Measurements from ENCODE around the gene NKIRAS1. TPM values are rescaled to one million over a fixed set of nuclear protein-coding genes. Genes with fewer than 3 reads are reported as not detected.
"Not testable (repeated sequence)": the region's sequence is repeated elsewhere in the genome, so short reads cannot be mapped to it uniquely, and the experiment has no call there.

Gene NKIRAS1
- total RNA-seq, 1 donor from 2014 or later: 30.9 TPM

DNA sequence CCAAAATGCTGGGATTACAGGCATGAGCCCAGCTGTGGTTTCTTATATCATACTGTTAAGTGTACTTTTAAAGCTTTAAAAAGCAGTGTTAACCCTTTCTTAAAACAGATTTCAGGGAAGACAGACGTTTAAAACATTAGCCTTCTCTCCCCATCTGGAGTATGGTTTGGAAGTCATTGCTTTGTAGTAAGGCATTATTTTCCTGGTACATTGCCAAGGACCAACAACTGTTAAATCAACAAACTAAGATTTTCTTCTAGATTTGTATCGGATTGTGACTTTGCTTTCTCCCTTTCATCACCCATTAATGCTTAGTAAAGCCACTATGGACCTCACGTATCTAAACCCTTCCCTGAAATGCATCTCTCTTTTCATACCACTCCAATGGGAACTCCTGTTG, 60.5 kb downstream of the NKIRAS1 start:
- Histone ChIP-seq H2AFZ (replicated peaks) (no peak overlapping the region), H3F3A (ENCODE audit: low read depth) (peaks cover 6% of the 10 kb centered on the region), H3K9ac (no peak overlapping the region), H3K4me3 (no peak overlapping the region), H3K4me2 (peak overlapping the region; percentile 19), H3K79me2 (ENCODE audit: low read depth) (peaks cover 100% of the 10 kb centered on the region), H4K20me1 (ENCODE audit: low read depth) (peaks cover 74% of the 10 kb centered on the region), H3K27ac (no peak overlapping the region), H3K4me1 (peaks cover 14% of the 10 kb centered on the region), H3K27me3 (no peaks in the 10 kb centered on the region), H3K9me3 (ENCODE audit: low read depth) (no peaks in the 10 kb centered on the region), H3K36me3 (peaks cover 3% of the 10 kb centered on the region)
- Mint-ChIP-seq H3K36me3 (peaks cover 32% of the 10 kb centered on the region), H3K27ac (no peak overlapping the region), H3K9me3 (peaks cover 18% of the 10 kb centered on the region), H3K4me1 (peaks cover 9% of the 10 kb centered on the region), H3K27me3 (ENCODE audit: insufficient read depth, low read depth) (peaks cover 2% of the 10 kb centered on the region), H3K4me3 (no peak overlapping the region)
- no peak for DNase-seq (ENCODE audit: low spot score)
- TF ChIP-seq EZH2 (IDR thresholded peaks at IDR 0.05) (no peak), EZH2phosphoT487 (IDR thresholded peaks at IDR 0.05) (no peak)
- TF ChIP-seq, protein P1, sequence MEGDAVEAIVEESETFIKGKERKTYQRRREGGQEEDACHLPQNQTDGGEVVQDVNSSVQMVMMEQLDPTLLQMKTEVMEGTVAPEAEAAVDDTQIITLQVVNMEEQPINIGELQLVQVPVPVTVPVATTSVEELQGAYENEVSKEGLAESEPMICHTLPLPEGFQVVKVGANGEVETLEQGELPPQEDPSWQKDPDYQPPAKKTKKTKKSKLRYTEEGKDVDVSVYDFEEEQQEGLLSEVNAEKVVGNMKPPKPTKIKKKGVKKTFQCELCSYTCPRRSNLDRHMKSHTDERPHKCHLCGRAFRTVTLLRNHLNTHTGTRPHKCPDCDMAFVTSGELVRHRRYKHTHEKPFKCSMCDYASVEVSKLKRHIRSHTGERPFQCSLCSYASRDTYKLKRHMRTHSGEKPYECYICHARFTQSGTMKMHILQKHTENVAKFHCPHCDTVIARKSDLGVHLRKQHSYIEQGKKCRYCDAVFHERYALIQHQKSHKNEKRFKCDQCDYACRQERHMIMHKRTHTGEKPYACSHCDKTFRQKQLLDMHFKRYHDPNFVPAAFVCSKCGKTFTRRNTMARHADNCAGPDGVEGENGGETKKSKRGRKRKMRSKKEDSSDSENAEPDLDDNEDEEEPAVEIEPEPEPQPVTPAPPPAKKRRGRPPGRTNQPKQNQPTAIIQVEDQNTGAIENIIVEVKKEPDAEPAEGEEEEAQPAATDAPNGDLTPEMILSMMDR (IDR thresholded peaks at IDR 0.05): no peak

DNA sequence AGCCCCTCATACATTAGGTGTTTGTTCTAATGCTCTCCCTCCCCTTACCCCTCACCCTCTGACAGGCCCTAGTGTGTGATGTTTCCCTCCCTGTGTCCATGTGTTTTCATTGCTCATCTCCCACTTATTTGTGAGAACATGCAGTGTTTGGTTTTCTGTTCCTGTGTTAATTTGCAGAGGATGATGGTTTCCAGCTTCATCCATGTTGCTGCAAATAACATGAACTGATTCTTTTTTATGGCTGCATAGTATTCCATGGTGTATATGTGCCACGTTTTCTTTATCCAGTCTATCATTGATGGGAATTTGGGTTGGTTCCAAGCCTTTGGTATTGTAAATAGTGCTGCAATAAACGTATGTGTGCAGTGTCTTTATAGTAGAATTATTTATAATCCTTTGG, 67.3 kb downstream of the NKIRAS1 start:
- not testable (repeated sequence) for H3K27ac ChIP-seq; H3K4me3 Mint-ChIP-seq; H3K27me3 ChIP-seq; H3K4me3 ChIP-seq; H2AFZ ChIP-seq (replicated peaks); H3F3A ChIP-seq (ENCODE audit: low read depth); H3K4me1 Mint-ChIP-seq; H3K27me3 Mint-ChIP-seq (ENCODE audit: insufficient read depth, low read depth); DNase-seq (ENCODE audit: low spot score); H3K4me1 ChIP-seq; H3K27ac Mint-ChIP-seq; H3K4me2 ChIP-seq; H3K9ac ChIP-seq; H3K9me3 ChIP-seq (ENCODE audit: low read depth)
- H3K9me3 Mint-ChIP-seq: peaks cover 22% of the 10 kb centered on the region
- Histone ChIP-seq H4K20me1 (ENCODE audit: low read depth) (peaks cover 30% of the 10 kb centered on the region), H3K79me2 (ENCODE audit: low read depth) (peaks cover 100% of the 10 kb centered on the region), H3K36me3 (peaks cover 15% of the 10 kb centered on the region)
- H3K36me3 Mint-ChIP-seq: peaks cover 36% of the 10 kb centered on the region

DNA sequence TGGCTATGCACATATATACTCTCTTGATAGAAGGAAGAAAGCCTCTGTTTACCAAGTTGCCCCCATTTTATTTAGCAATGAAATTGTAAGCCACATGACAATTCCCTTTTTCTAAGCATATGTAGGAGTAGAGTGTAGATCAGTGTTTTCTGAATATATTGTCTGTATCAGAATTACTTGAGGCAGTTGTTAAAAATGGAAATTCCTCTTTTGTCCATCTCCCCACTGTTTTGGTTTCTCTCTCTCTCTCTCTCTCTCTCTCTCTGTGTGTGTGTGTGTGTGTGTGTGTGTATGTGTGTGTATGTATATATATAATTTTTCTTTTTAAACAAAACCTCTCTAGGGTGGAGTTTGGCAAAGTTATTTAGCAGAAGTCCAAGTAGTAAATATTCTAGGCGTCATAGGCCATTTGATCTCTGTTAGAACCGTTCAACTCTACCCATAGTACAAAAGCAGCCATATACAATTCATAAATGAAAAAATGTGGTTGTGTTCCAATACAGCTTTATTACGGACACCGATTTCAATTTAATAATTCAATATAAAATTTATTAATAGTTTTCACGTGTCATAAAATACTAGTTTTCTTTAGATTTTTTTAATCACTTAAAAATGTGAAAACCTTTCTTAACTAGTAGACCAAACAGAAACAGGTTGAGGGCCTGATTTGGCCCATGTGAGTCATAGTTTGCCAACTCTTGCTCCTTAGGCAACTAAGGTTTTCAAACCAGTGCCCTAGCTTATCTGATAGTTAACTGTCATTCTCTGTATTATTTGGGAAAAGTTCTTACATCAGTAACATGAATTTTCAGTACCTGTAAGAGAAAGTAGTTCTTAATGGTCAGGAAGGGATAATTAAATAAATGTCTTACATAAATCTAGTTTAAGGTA, 71.2 kb downstream of the NKIRAS1 start:
- no peak overlapping the region for H3K4me3 Mint-ChIP-seq
- peaks cover 62% of the 10 kb centered on the region for H4K20me1 ChIP-seq (ENCODE audit: low read depth)
- H3K27me3 Mint-ChIP-seq (ENCODE audit: insufficient read depth, low read depth): no peaks in the 10 kb centered on the region
- no peak overlapping the region for H2AFZ ChIP-seq (replicated peaks)
- H3K9me3 Mint-ChIP-seq: peaks cover 2% of the 10 kb centered on the region
- H3K36me3 Mint-ChIP-seq: peaks cover 10% of the 10 kb centered on the region
- H3K4me1 ChIP-seq: peaks cover 9% of the 10 kb centered on the region
- H3K4me3 ChIP-seq: no peak overlapping the region
- DNase-seq (ENCODE audit: low spot score): no peak
- no peak overlapping the region for H3K4me2 ChIP-seq
- TF ChIP-seq, protein P1 (IDR thresholded peaks at IDR 0.05): no peak
- TF ChIP-seq EZH2phosphoT487 (IDR thresholded peaks at IDR 0.05) (no peak), EZH2 (IDR thresholded peaks at IDR 0.05) (no peak)
- H3K9ac ChIP-seq: no peak overlapping the region
- peaks cover 7% of the 10 kb centered on the region for H3K36me3 ChIP-seq
- H3K27ac ChIP-seq: no peak overlapping the region
- no peaks in the 10 kb centered on the region for H3K9me3 ChIP-seq (ENCODE audit: low read depth)
- H3K4me1 Mint-ChIP-seq: peaks cover 2% of the 10 kb centered on the region
- peaks cover 100% of the 10 kb centered on the region for H3K79me2 ChIP-seq (ENCODE audit: low read depth)
- H3K27ac Mint-ChIP-seq: no peak overlapping the region
- no peaks in the 10 kb centered on the region for H3F3A ChIP-seq (ENCODE audit: low read depth)
- H3K27me3 ChIP-seq: no peaks in the 10 kb centered on the region

DNA sequence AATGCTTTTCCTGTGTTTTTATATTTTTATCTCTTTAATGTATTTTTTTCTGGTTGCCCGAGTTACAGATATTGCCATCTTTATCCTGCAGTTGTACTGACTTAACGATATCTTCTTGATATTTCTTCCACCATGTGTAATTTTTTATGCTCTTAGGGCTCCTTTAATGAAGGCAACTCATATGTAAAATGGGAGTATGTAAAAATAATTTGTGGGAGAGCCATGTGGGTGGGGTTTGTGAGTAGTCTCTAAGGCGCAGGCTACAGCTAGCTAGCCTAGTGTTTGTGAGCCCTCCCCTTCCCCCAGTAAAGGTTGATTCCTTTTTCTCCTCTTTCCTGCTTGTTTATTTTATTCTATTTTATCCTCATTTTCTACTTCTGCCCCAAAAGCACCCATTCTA, 72.9 kb downstream of the NKIRAS1 start:
- H3K36me3 ChIP-seq: no peaks in the 10 kb centered on the region
- no peaks in the 10 kb centered on the region for H3K27me3 ChIP-seq
- peaks cover 79% of the 10 kb centered on the region for H4K20me1 ChIP-seq (ENCODE audit: low read depth)
- TF ChIP-seq, protein P1 (IDR thresholded peaks at IDR 0.05): no peak
- TF ChIP-seq EZH2phosphoT487 (IDR thresholded peaks at IDR 0.05) (no peak), EZH2 (IDR thresholded peaks at IDR 0.05) (no peak)
- H3K9ac ChIP-seq: no peak overlapping the region
- no peak overlapping the region for H3K4me2 ChIP-seq
- H3K27ac Mint-ChIP-seq: no peak overlapping the region
- H3K27ac ChIP-seq: no peak overlapping the region
- peaks cover 2% of the 10 kb centered on the region for H3K9me3 Mint-ChIP-seq
- peaks cover 7% of the 10 kb centered on the region for H3K36me3 Mint-ChIP-seq
- DNase-seq (ENCODE audit: low spot score): no peak
- peaks cover 21% of the 10 kb centered on the region for H3K4me1 ChIP-seq
- H2AFZ ChIP-seq (replicated peaks): no peak overlapping the region
- H3F3A ChIP-seq (ENCODE audit: low read depth): peaks cover 4% of the 10 kb centered on the region
- H3K4me3 ChIP-seq: no peak overlapping the region
- H3K27me3 Mint-ChIP-seq (ENCODE audit: insufficient read depth, low read depth): no peaks in the 10 kb centered on the region
- H3K4me1 Mint-ChIP-seq: peaks cover 12% of the 10 kb centered on the region
- no peak overlapping the region for H3K4me3 Mint-ChIP-seq
- peaks cover 100% of the 10 kb centered on the region for H3K79me2 ChIP-seq (ENCODE audit: low read depth)
- H3K9me3 ChIP-seq (ENCODE audit: low read depth): no peaks in the 10 kb centered on the region

Data from neural progenitor cell (in vitro differentiated cells).